ACC112 (cell line): Measurements from ENCODE around the gene CRBN.

Source experiments
- H2AFZ ChIP-seq: fragments of 200-600 bp; sonication (generic); one replicate; pipeline ENCODE4 v1.6.0; 2017; ENCODE audit warnings: antibody characterized with exemption, low read length; ENCODE audit not compliant: unreplicated experiment
- H3K27ac ChIP-seq: fragments of 200-600 bp; sonication (generic); 2 replicates; pipeline ENCODE4 v1.5.1; 2014; ENCODE audit warnings: low read depth, mild to moderate bottlenecking, antibody characterized with exemption, low read length, moderate library complexity
- H3K27me3 ChIP-seq: fragments of 200-600 bp; sonication (generic); 2 replicates; pipeline ENCODE4 v1.6.1; 2014; ENCODE audit warnings: mild to moderate bottlenecking, antibody characterized with exemption, low read length, moderate library complexity, mixed read lengths; ENCODE audit not compliant: insufficient read depth
- H3K36me3 ChIP-seq: fragments of 200-600 bp; sonication (generic); 2 replicates; pipeline ENCODE4 v1.6.1; 2016; ENCODE audit warnings: mild to moderate bottlenecking, antibody characterized with exemption, low read length, moderate library complexity, mixed read lengths; ENCODE audit not compliant: insufficient read depth
- H3K4me1 ChIP-seq: fragments of 200-600 bp; sonication (generic); one replicate; pipeline ENCODE4 v1.6.1; 2016; ENCODE audit warnings: low read length, mixed read lengths; ENCODE audit not compliant: insufficient read depth, unreplicated experiment, control insufficient read depth
- H3K4me3 ChIP-seq: fragments of 200-600 bp; sonication (generic); 2 replicates; pipeline ENCODE4 v1.5.1; 2014; ENCODE audit warnings: mild to moderate bottlenecking, low read depth, low read length
- H3K79me2 ChIP-seq: fragments of 200-600 bp; sonication (generic); one replicate; pipeline ENCODE4 v1.6.0; 2016; ENCODE audit warnings: low read length; ENCODE audit not compliant: control insufficient read depth, unreplicated experiment, insufficient read depth

Gene CRBN

GRCh38 chr3:3110749-3111361 lies 68.6 kb downstream of the CRBN start:
- Histone ChIP-seq H3K4me3 (no peak overlapping the region), H2AFZ (no peak overlapping the region), H3K4me1 (no peaks in the 10 kb centered on the region), H3K36me3 (no peaks in the 10 kb centered on the region), H3K27me3 (peaks cover 33% of the 10 kb centered on the region), H3K27ac (no peak overlapping the region), H3K79me2 (no peaks in the 10 kb centered on the region)

- no peak within 1 kb of the TSS for H2AFZ ChIP-seq
- peaks cover 28% of the 10 kb centered on the region for H3K27me3 ChIP-seq
- no peaks in the 10 kb centered on the region for H3K36me3 ChIP-seq
- H3K4me3 ChIP-seq: no peak within 1 kb of the TSS
- no peaks in the 10 kb centered on the region for H3K4me1 ChIP-seq
- no peak within 1 kb of the TSS for H3K27ac ChIP-seq
- no peaks in the 10 kb centered on the region for H3K79me2 ChIP-seq
These were observed 69.2 kb downstream of the CRBN start, which contains the start of gene IL5RA for GRCh38 chr3:3110299-3110630. Gene IL5RA (minus strand): TSS chr3:3110374. CDS start chr3:3104984, 5,390 bp downstream.

GRCh38 chr3:3109407-3110298 lies 69.8 kb downstream of the CRBN start:
- Histone ChIP-seq H2AFZ (no peak overlapping the region), H3K27ac (no peak overlapping the region), H3K27me3 (peaks cover 27% of the 10 kb centered on the region), H3K4me1 (no peaks in the 10 kb centered on the region), H3K36me3 (no peaks in the 10 kb centered on the region), H3K79me2 (no peaks in the 10 kb centered on the region), H3K4me3 (no peak overlapping the region)

- Histone ChIP-seq H2AFZ (no peak overlapping the region), H3K27me3 (peaks cover 32% of the 10 kb centered on the region), H3K79me2 (no peaks in the 10 kb centered on the region), H3K36me3 (no peaks in the 10 kb centered on the region), H3K4me1 (no peaks in the 10 kb centered on the region), H3K27ac (no peak overlapping the region), H3K4me3 (no peak overlapping the region)
These were observed 71.6 kb downstream of the CRBN start for GRCh38 chr3:3107858-3108257.

DNA sequence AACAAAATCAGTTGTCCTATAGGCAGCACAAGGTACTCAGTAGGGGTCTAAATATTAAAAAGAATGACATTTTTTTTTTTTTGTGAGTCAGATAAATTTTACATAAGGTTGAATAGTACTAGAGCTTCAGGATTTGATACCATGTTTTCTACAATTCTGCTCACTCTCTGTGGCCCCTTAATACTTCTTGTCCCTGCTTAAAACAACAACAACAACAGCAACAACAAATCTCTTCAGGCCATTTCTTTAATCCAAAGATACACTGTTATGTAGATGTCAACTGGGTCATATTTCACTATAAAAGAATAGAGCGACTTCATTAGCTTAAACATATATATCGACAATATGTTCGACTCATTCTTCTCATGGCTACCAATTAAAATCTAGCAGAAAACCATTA lies 72.3 kb downstream of the CRBN start:
- peaks cover 29% of the 10 kb centered on the region; the same call in 1 of the 2 replicates for H3K27me3 ChIP-seq
- no peaks in the 10 kb centered on the region for H3K36me3 ChIP-seq
- no peaks in the 10 kb centered on the region for H3K4me1 ChIP-seq
- H2AFZ ChIP-seq: no peak overlapping the region
- no peak overlapping the region for H3K4me3 ChIP-seq
- no peak overlapping the region for H3K27ac ChIP-seq
- no peaks in the 10 kb centered on the region for H3K79me2 ChIP-seq

DNA sequence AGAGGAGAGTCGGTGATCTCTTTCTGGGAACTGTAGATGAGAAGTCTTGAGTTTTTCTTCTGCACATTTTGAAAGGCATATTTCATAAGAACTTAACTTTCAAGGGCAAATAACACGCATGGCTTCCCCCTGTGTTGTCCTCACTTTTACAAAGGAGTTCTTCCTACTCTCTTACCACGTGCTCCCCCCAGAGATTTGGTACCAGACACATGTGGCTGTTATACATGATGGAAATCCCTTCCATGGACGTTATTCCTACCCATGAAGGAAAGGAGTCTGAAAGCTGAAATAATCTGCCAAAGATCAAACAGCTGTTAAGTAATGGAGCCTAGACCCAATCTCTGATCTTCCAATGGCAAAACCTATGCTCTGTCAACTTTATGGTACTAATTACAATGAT lies 73.7 kb downstream of the CRBN start:
- Histone ChIP-seq H2AFZ (no peak overlapping the region), H3K4me1 (no peaks in the 10 kb centered on the region), H3K36me3 (no peaks in the 10 kb centered on the region), H3K4me3 (no peak overlapping the region), H3K27me3 (peaks cover 29% of the 10 kb centered on the region; the same call in 1 of the 2 replicates), H3K27ac (no peak overlapping the region), H3K79me2 (no peaks in the 10 kb centered on the region)

DNA sequence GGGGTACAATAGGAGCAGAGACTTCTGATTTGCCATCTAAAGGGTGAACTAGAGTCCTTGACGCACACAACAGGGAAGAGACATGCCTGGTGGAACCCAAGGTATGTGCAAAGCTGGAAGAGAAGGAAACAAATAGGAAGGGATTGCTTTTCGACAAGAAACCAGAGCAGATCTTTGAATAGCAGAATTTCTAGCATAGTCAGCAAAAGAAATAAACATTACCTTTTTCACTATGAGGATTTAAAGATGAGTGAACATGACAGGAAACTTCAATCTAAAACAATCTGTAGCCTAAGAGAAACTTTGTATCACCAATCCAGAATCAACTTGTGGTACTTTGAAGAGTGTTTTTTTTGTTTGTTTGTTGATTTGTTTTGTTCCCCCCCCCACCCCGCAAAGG lies 74.2 kb downstream of the CRBN start:
- Histone ChIP-seq H2AFZ (no peak overlapping the region), H3K27me3 (peaks cover 28% of the 10 kb centered on the region; the same call in 1 of the 2 replicates), H3K4me3 (no peak overlapping the region), H3K27ac (no peak overlapping the region), H3K36me3 (no peaks in the 10 kb centered on the region), H3K4me1 (no peaks in the 10 kb centered on the region), H3K79me2 (no peaks in the 10 kb centered on the region)

- H3K27me3 ChIP-seq: peaks cover 18% of the 10 kb centered on the region; the same call in 1 of the 2 replicates
- no peaks in the 10 kb centered on the region for H3K36me3 ChIP-seq
- no peak overlapping the region for H3K27ac ChIP-seq
- no peaks in the 10 kb centered on the region for H3K4me1 ChIP-seq
- H2AFZ ChIP-seq: no peak overlapping the region
- H3K79me2 ChIP-seq: no peaks in the 10 kb centered on the region
- no peak overlapping the region for H3K4me3 ChIP-seq
These were observed 76.7 kb downstream of the CRBN start for GRCh38 chr3:3102751-3103150.

DNA sequence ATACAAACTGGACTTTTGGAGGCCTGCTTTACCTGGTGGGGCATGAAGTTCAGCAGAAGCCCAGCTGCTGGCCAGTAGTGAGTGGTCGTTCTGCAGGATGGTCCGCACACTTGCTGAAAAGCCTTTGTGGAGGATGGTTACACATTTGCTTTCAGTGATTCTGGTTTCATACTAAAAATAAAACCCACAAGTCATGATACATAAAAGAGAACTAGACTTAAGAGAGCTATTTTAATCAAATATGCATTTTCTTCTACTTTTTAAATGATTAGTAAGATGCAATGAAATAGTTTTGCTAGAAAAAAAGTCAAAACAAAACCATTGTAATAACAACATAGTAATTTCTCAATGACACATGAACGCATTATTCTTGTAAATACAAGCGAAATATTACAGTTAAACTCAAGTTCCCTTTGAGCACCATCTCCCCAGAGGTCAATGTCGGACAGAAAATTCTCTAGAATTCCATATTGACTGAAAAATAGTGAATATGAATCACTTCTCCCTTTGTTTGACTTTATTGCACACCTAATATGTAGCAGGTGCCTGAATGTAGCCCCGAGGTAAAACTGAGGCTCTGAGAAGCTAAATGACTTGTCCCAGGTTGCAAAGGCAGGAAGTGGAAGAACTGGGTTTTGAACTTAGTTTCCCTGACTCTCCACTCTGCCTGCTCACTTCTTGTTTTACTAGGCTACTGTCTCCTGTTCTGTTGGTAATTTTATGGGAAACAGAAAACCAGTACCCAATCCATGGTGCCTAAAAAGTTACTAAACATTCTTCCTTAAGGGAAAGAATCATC lies 77.6 kb downstream of the CRBN start:
- Histone ChIP-seq H3K4me1 (no peaks in the 10 kb centered on the region), H3K27me3 (peaks cover 20% of the 10 kb centered on the region; the same call in 1 of the 2 replicates), H3K79me2 (no peaks in the 10 kb centered on the region), H3K4me3 (no peak overlapping the region), H2AFZ (no peak overlapping the region), H3K27ac (no peak overlapping the region), H3K36me3 (no peaks in the 10 kb centered on the region)
